Gastrocnemius medialis (tissue), 4 donors: ENCODE results near the gene HLA-DQA1. TPM values are rescaled to one million over a fixed set of nuclear protein-coding genes. Genes with fewer than 3 reads are reported as not detected.
"Not testable (repeated sequence)": the region's sequence is repeated elsewhere in the genome, so short reads cannot be mapped to it uniquely, and the experiment has no call there.

ENCODE experiments used
- ATAC-seq, 2 donors: fragments of 150-250 bp; one replicate each; pipeline ENCODE4 v1.9.1; 2016
- DNase-seq, 2 donors: peaks; one replicate each; pipeline ENCODE4 v3.0.0-alpha.2; 2019
- H3K27ac ChIP-seq, 4 donors: fragments of 200-600 bp; sonication (generic); 1 replicate in 1 of 4; 2 replicates in 3 of 4; pipeline ENCODE4 v1.5.1; 2016 to 2018; ENCODE audit warnings: mild to moderate bottlenecking in 2 of 4, moderate library complexity in 1 of 4
- H3K27me3 ChIP-seq, 3 donors: fragments of 200-600 bp; sonication (generic) in 2 of 3; 1 replicate in 1 of 3; 2 replicates in 2 of 3; pipeline versions ENCODE4 v1.5.1 to v1.6.0; 2016 to 2019; ENCODE audit warnings: mild to moderate bottlenecking in 1 of 3, moderate library complexity in 1 of 3
- H3K36me3 ChIP-seq, 2 donors: fragments of 200-600 bp; sonication (generic) in 1 of 2; one replicate each; pipeline ENCODE4 v1.5.1; 2017 to 2018
- H3K4me1 ChIP-seq, 2 donors: fragments of 200-600 bp; sonication (generic) in 1 of 2; one replicate each; pipeline ENCODE4 v1.5.1; 2016 to 2017; ENCODE audit warnings: mild to moderate bottlenecking in 2 of 2
- H3K4me3 ChIP-seq, 4 donors: fragments of 200-600 bp; sonication (generic) in 3 of 4; 1 replicate in 1 of 4; 2 replicates in 3 of 4; pipeline ENCODE4 v1.5.1; 2016 to 2019; ENCODE audit warnings: mild to moderate bottlenecking in 2 of 4
- H3K9me3 ChIP-seq, 3 donors: fragments of 200-600 bp; sonication (generic) in 2 of 3; 1 replicate in 1 of 3; 2 replicates in 2 of 3; pipeline ENCODE4 v1.5.1; 2016 to 2019
- CTCF ChIP-seq, 5 experiments: fragments of 450-650 bp in 3 of 5; fragments of 200-600 bp in 2 of 5; sonication (generic) in 2 of 5; IDR thresholded peaks in 4 of 5; conservative IDR thresholded peaks in 1 of 5; 1 replicate in 4 of 5; 2 replicates in 1 of 5; pipeline ENCODE4 v1.5.1; 2016 to 2019; ENCODE audit warnings: antibody characterized with exemption in 5 of 5, mild to moderate bottlenecking in 3 of 5, moderate library complexity in 3 of 5
- POLR2A ChIP-seq, 2 donors: fragments of 450-650 bp; IDR thresholded peaks; one replicate each; pipeline ENCODE4 v1.6.1; 2017; ENCODE audit warnings: antibody characterized with exemption in 2 of 2, mild to moderate bottlenecking in 2 of 2, moderate library complexity in 2 of 2
- in situ Hi-C, 4 donors: fragments of 200-750 bp; cut with MboI; loops; one replicate each; pipeline versions ENCODE4 v1.15.0 to v1.8.0; 2017; ENCODE audit warnings: low sequenced_read_pairs in 4 of 4
- intact Hi-C: fragments of 100-400 bp; cut with DNase I; formaldehyde crosslinking; loops from one replicate; pipeline ENCODE4 v1.15.1; 2023; ENCODE audit warnings: low total_unique reads
- total RNA-seq, 4 donors: library from RNA; depleted of rRNA; stranded (reverse); fragments of >200 nt; gene quantifications; one replicate each; pipeline versions ENCODE4 v1.1.0 to v1.2.3, GENCODE V29; 2016

The HLA-DQA1 gene
- total RNA-seq, 4 donors from 2014 or later = 0.66 to 3.5 (median 1.5) TPM; not detected in 1

GRCh38 chr6:32669893-32670292, 32.7 kb downstream of the HLA-DQA1 start:
- Histone ChIP-seq H3K4me1 (no peaks in the 10 kb centered on the region), H3K36me3 (no peaks in the 10 kb centered on the region), H3K4me3 (no peak overlapping the region), H3K9me3 (no peaks in the 10 kb centered on the region), H3K27me3 (no peaks in the 10 kb centered on the region), H3K27ac (no peak overlapping the region)
- ATAC-seq (no peak), DNase-seq (no peak)
- in situ Hi-C loops (loop anchor here in 1 of 4 donors (5.0 kb wide), 1 partner anchor 92 kb away; the partner anchor contains the start of gene HLA-DQB2), intact Hi-C loops (no loop called here)
- no peak for TF ChIP-seq POLR2A (IDR thresholded peaks at IDR 0.05)
- TF ChIP-seq CTCF (IDR thresholded peaks at IDR 0.05 in 4 of 5, conservative IDR thresholded peaks at IDR 0.05 in 1 of 5) = no peak

- H3K27ac ChIP-seq, DNase-seq, in situ Hi-C loops, H3K9me3 ChIP-seq, ATAC-seq, H3K27me3 ChIP-seq, H3K4me3 ChIP-seq, H3K36me3 ChIP-seq, H3K4me1 ChIP-seq, intact Hi-C loops: not testable (repeated sequence)
Measured at GRCh38 chr6:32671908-32672307, 34.7 kb downstream of the HLA-DQA1 start.

GRCh38 chr6:32674123-32674522, 36.9 kb downstream of the HLA-DQA1 start:
- H3K36me3 ChIP-seq, H3K4me1 ChIP-seq, H3K4me3 ChIP-seq, in situ Hi-C loops, ATAC-seq, H3K9me3 ChIP-seq, intact Hi-C loops, DNase-seq, H3K27ac ChIP-seq, H3K27me3 ChIP-seq: not testable (repeated sequence)

GRCh38 chr6:32679492-32679891, 42.3 kb downstream of the HLA-DQA1 start:
- no peak for TF ChIP-seq POLR2A (IDR thresholded peaks at IDR 0.05)
- no peak for TF ChIP-seq CTCF (IDR thresholded peaks at IDR 0.05 in 4 of 5, conservative IDR thresholded peaks at IDR 0.05 in 1 of 5)
- H3K4me1 ChIP-seq = no peaks in the 10 kb centered on the region
- H3K27ac ChIP-seq = no peak overlapping the region
- no peaks in the 10 kb centered on the region for H3K36me3 ChIP-seq
- H3K27me3 ChIP-seq = no peaks in the 10 kb centered on the region
- in situ Hi-C loops (no loop called here), intact Hi-C loops (no loop called here)
- no peak for ATAC-seq
- no peak for DNase-seq
- no peak overlapping the region for H3K4me3 ChIP-seq
- no peaks in the 10 kb centered on the region for H3K9me3 ChIP-seq

- Histone ChIP-seq H3K27me3 (no peaks in the 10 kb centered on the region), H3K27ac (no peak overlapping the region), H3K4me1 (no peaks in the 10 kb centered on the region), H3K36me3 (no peaks in the 10 kb centered on the region), H3K9me3 (no peaks in the 10 kb centered on the region), H3K4me3 (no peak overlapping the region)
- DNase-seq = no peak
- no peak for ATAC-seq
- TF ChIP-seq CTCF (IDR thresholded peaks at IDR 0.05 in 4 of 5, conservative IDR thresholded peaks at IDR 0.05 in 1 of 5) (no peak), POLR2A (IDR thresholded peaks at IDR 0.05) (no peak)
- in situ Hi-C loops (no loop called here), intact Hi-C loops (no loop called here)
Measured at GRCh38 chr6:32680055-32680454, 42.8 kb downstream of the HLA-DQA1 start.

- H3K27me3 ChIP-seq = no peaks in the 10 kb centered on the region
- no peak overlapping the region for H3K27ac ChIP-seq
- no peaks in the 10 kb centered on the region for H3K4me1 ChIP-seq
- no peaks in the 10 kb centered on the region for H3K36me3 ChIP-seq
- DNase-seq (no peak), ATAC-seq (no peak)
- in situ Hi-C loops (no loop called here), intact Hi-C loops (no loop called here)
- TF ChIP-seq CTCF (IDR thresholded peaks at IDR 0.05 in 4 of 5, conservative IDR thresholded peaks at IDR 0.05 in 1 of 5) (no peak), POLR2A (IDR thresholded peaks at IDR 0.05) (no peak)
- no peaks in the 10 kb centered on the region for H3K9me3 ChIP-seq
- H3K4me3 ChIP-seq = no peak overlapping the region
Measured at GRCh38 chr6:32684246-32684645, 47.0 kb downstream of the HLA-DQA1 start.
